NCI-H82 (cell line): ENCODE data around the gene FAF1.
A peak's percentile ranks its signal among the peaks of the same experiment; 100 is the strongest.
"Not testable (repeated sequence)": the region's sequence is repeated elsewhere in the genome, so short reads cannot be mapped to it uniquely, and the experiment has no call there.

Experiments
- DNase-seq: peaks from one replicate; lab custom pipeline; 2025; lab: John Stamatoyannopoulos, UW

The FAF1 gene

DNA sequence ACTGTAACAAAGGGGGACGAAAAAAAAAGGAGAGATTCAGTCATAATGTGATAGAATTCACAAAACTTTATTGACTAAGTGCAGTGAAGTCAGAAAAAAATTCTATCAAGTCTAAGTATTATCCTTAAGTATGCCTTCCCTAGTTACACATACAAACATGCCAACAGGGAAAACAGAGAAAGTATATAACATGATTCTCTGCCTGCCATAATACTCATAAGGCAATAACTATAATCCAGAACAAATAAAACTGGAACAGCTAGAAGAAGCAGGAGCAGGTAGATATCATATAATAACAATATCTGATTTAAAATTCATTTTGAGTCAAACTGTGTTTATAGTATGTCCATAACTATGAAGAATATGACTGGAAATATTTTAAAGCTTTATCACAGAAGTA, 184.3 kb downstream of the FAF1 start:
- no peak for DNase-seq

DNA sequence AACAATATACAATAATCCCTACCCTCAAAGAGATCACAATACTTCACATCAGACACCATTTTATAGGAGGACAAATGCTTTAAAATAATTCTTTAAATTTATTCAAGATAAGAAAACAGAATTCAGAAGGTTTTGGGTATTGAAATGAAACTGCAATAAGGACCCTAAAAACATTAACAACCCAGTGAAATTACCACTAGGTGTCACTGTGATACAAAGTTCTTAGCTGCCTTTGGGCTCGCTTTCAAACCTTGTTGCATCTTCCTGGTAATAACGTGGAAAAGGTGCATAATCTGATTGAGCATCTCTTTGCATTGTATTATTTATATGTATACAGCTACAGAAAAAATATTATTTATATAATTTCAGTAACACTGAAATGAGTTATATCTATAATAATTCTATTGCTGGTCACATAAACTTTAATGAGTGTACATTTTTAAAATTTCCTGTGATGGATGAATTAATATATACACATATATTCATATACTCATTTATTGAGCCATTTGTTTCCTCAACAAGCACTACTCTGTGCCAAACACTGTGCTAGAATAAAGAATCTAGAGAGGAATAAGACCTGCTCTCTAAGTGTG, 185.2 kb downstream of the FAF1 start:
- peak; percentile 83 for DNase-seq

DNA sequence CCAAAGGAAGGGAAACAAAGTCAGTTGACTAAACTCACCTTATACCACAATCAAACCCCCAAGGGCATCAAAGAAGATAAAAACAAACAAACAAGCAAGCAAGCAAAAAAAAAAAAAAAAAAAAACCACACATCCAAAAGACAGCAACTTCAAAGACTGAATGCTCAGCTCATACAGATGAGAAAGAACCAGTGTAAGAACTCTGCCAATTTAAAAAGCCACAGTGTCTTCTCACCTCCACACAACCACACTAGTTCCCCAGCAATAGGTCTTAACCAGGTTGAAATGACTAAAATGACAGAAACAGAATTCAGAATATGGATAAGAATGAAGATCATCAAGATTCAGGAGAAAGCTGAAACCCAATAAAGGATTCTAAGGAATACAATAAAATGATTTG, 193.4 kb downstream of the FAF1 start:
- DNase-seq, result no peak

DNA sequence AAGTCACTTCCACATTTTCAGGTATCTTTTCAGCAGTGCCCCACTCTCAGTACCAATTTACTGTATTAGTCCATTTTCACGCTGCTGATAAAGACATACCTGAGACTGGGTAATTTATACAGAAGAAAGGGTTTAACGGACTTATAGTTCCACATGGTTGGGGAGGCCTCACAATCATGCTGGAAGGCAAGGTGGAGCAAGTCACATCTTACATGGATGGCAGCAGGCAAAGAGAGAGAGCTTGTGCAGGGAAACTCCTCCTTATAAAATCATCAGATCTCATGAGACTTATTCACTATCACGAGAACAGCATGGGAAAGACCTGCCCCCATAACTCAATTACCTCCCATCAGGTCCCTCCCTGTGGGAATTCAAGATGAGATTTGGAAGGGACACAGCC, 203.5 kb downstream of the FAF1 start:
- DNase-seq, result not testable (repeated sequence)

DNA sequence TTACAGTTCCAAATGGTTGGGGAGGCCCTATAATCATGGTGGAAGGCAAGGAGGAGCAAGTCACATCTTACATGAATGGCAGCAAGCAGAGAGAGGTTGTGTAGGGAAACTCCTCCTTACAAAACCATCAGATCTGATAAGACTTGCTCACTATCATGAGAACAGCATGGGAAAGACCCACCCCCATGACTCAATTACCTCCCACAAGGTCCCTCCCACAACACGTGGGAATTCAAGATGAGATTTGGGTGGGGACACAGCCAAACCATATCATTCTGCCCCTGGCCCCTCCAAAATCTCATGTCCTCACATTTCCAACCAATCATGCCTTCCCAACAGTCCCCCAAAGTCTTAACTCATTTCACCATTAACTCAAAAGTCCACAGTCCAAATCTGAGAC, 205.3 kb downstream of the FAF1 start:
- DNase-seq, result not testable (repeated sequence)

DNA sequence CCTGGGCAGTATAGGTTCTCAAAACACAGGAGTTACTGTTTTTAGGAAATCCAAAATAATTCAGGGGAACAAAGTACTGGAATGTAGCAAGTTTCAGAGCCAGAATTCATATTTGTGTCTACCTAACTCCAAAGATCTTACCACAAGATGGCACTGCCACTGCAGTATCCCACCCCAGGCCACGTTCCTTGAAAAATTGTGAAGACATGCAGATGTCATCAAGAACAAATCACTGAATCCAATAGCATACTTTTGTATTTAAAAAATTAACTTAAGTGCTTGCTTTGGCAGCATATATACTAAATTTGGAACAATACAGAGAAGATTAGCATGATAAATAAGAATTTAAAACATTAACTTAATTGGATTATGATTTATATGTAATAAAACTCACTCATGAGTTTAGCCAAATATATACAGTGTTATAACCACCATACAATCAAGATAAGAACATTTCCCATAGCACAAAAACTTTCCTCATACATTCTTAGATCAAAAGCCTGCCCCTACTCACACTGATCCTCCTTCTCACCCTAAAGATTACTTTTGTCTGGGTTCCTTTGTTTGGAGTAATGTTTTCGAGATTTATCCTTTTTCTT, 209.9 kb downstream of the FAF1 start:
- peak; percentile 41 for DNase-seq

DNA sequence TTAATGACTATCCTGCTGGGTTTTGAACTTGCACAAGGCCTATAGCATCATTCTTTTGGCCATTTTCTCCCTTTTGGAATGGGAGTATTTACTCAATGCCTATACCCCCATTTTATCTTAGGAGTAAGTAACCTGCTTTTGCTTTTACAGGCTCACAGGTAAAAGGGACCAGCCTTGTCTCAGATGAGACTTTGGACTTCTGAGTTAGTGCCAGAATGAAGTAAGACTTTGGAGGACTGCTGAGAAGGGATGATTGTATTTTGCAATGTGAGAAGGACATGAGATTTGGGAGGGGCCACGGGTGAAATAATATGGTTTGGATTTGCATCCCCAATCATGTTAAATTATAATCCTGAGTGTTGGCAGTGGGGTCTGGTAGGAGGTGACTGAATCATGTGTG, 212.7 kb downstream of the FAF1 start:
- no peak for DNase-seq

DNA sequence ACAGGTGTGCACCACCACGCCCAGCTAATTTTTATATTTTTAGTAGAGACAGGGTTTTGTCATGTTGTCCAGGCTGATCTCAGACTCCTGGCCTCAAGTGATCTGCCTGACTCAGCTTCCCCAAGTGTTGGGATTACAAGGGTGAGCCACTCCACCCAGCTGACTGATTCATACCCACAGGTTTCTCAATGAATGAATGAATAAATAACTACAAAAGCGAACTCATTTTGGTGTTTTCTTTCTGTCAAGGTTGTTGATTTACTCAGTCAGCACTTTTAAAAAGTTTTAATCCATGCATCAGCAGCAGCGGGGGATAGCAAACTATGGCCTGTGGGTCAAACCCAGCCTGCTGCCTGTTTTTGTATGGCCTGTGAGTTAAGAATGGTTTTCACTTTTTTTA, 217.5 kb downstream of the FAF1 start:
- no peak for DNase-seq

DNA sequence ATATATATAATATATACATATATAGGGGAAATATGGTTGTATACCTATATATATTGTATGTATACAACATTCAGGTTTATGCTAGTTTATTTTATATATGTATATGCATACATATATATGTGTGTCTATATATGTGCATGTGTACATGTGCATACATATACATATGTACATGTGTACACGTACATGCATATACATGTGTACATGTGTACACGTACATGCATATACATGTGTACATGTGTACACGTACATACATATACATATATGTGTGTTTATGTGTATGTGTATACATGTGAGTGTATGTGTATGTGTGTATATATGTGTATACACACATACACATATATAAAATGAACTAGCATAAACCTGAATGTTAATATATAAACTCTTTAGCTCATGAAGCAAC, 220.9 kb downstream of the FAF1 start:
- no peak for DNase-seq

DNA sequence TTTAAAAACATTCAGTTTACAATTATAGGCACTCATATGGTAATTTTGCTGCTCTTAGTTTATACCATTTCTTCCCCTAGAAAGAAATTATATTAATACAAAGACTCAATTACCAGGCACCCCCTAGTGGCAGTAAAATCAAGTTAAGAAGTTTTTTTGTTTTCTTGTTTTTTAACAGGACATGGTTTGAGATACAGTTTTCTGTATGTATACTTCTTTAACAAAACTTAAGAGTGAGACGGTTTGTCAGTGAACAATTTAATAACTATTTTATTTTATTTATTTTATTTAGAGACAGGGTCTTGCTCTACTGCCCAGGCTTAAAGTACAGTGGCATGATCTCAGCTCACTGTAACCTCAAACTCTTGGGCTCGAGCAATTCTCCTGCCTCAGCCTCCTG, 224.6 kb downstream of the FAF1 start:
- DNase-seq, result peak; percentile 23

DNA sequence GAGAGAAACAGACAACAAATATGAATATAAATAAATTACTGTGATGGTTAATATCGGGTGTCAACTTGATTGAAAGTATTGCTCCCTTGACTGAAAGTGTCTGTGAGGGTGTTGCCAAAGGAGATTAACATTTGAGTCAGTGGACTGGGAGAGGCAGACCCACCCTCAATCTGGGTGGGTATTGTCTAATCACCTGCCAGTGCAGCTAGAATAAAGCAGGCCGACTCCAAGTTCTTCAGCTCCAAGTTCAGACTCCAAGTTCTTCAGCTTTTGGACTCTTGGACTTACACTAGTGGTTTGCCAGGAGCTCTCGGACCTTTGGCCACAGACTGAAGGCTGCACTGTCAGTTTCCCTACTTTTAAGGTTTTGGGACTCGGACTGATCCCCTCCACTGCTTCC, 232.5 kb downstream of the FAF1 start:
- not testable (repeated sequence) for DNase-seq

DNA sequence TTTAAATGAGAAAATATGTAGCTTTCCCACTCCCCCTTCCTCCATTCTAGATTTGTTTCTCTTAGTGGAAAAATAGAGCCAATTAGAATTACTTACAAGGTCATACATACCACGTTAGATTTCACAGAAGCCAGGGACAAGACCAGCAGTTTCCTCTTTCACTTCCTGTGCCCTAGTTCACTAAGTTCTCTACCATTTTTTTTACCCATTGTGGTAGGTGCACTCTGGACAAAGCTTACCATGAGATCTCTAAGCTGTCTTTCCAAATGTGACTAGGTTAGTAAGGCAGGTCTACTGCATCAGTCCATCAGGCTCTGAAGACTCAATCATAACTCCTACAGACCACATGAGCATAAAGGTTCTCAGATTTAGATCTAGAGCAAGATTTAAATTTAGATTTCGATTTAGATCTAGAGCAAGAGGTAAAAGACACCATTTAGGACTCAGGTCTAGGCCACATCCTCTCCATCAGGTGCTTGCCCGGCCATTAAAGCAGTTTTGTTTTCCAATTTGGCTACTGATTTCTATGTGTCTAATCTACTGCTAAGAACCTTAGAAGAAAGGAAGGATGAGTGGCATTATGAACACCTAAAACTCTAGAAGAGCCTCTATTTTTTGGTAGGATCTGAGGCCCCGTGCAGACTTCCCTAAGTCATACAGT, 235.3 kb downstream of the FAF1 start:
- no peak for DNase-seq

DNA sequence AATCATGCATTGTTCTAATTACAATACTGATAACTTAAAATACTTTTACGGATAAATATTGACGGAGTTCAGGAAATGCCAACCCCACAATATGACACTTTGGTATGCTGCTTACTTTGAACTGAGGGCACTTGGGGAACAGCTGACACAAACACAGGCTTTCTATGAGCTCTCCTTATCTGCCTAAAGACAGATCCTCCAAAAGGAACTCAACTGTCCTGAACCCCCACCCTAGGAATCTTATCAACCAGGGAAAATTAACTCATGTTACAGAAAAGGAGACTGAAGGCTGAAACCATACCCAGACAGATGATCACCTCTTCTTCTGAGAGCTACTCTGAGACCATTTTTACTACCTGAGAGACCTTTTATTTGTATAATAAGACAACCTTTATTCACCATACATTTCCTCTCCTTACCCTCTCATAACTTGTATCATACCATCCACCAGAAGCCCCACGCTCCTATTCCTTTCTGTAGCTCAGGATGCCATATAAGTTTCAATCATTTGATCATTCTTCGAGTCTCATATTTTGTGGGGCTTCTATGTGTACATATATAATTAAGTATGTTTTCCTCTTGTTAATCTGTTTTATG, 239.5 kb downstream of the FAF1 start:
- DNase-seq, result no peak

DNA sequence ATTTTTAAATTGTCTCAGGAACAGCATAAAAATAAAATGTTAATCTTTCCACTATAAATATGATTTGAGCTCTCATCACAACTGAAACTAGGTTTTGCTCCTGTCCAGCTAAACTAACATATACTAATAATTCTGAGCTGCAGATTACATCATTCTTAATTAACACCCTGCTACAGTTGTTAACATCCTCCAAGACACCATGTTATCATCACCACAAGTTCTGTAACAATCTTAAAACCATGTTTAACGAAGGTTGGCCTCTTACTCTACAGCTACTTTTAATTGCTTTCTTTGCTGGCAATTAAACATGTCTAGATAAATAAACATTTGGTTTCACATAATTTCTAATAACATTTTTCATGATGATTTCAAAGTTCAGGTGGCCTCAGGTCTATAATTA, 240.9 kb downstream of the FAF1 start:
- DNase-seq, result no peak

DNA sequence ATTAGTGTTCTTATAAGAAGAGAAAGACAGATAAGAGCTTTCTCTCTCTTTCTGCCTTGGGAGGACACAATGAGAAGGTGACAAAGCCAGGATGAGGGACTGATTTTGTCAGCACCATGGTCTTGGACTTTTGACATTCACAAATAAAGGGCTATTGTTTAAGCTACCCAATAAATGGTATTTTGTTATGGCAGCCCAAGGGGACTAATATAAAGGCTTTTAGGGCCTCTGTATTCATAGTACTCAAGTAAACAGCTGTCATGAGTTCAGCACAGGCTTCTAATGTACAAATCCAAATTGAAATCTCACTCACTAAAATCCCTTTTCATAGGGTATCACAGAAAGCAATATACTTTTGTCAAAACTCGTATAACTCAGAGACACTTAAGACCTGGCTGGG, 242.7 kb downstream of the FAF1 start:
- DNase-seq, result no peak

DNA sequence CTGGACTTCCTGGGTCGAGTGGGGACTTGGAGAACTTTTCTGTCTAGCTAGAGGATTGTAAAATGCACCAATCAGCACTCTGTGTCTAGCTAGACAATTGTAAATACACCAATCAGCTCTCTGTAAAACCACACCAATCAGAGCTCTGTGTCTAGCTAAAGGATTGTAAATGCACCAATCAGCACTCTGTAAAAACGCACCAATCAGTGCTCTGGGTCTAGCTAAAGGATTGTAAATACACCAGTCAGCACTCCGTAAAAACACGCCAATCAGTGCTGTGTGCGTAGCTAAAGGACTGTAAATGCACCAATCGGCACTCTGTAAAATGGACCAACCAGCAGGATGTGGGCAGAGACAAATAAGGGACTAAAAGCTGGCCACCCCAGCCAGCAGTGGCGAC, 243.6 kb downstream of the FAF1 start:
- not testable (repeated sequence) for DNase-seq

DNA sequence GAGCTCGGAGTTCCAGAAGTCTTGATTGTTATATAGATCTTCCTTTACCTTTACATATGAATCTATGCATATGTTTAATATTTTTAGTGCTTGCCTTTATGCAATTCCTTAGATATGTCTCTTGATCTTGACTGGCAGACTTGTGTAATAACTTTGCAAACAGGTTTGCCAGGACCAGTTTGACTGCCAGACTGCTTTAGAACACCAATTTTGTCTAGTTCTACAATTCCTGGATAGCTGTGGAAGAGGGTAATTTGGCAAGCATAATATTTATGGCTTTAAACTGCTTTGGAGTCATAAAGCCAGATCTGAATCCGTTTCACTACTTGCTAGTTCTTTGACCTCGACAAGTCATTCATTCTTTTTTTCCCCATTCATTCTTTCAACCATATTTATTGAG, 250.0 kb downstream of the FAF1 start:
- DNase-seq, result no peak

DNA sequence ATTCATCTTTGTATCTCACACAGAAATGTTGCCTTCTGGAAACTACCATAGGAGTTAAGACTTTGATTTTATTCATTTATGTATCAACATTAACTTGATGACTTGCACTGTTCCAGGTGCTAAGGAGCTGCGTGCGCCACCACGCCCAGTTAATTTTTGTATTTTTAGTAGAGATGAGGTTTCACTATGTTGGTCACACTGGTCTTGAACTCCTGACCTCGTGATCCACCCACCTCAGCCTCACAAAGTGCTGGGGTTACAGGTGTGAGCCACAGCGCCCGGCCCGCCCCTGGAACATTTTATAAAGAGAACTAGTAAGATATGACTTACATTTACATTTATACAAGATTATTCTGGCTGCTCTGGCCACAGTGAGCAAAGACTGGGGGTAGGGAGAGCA, 252.2 kb downstream of the FAF1 start:
- no peak for DNase-seq

DNA sequence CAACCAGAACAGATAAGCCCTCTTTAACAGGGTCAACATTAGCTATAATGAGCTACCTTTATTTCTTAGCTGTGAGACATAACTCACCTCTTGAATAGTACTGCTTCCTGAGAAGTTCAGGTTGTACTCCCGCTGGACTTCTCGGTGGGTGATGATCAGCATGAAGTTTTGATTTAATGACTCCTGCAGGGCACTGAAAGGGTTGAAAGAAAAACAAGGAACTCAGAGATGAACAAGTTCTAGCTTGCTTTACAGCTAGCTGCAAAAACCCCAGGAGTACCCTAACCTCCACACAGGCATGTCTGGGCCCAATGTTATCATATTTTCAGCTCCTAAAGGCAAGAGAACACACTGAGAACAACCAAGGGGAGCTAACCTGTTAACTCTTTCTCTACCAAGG, 254.4 kb downstream of the FAF1 start:
- no peak for DNase-seq

DNA sequence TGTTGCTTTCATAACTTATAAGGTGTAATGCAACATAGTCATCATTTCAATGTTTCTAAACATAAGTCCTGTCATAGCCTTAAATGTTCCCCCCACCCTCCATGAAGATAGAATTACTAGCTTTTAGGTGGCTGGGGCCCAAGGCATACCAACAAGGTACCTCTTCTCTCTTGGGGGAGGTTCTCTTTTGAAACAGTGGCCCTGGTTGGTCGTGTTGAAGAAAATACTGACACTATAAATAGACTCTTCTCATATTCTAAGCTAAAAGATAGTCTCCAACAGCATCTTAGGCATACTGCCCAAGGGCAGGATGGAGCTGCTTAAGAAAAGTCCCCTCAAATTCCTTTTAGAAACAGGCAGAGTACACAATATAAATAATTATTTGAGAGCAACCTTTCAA, 255.0 kb downstream of the FAF1 start:
- no peak for DNase-seq

DNA sequence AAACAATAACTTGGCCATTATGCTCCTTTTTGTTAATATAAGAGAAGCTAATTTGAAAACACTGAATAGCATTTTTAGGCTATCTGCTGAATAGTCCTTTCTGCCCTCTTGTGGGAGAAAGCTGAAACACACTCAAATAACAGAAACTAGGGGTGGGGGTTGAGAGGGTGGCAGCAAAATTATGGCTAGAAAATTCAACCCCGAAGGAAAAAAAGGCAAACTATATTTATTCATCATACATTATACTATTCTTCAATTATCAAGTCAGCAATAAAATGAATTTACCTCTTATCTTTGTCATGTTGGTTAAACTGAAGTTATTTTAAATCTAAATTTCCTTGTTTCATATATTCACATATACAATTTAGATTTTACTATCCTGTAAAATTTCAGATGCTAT, 255.9 kb downstream of the FAF1 start:
- DNase-seq, result peak; percentile 61

DNA sequence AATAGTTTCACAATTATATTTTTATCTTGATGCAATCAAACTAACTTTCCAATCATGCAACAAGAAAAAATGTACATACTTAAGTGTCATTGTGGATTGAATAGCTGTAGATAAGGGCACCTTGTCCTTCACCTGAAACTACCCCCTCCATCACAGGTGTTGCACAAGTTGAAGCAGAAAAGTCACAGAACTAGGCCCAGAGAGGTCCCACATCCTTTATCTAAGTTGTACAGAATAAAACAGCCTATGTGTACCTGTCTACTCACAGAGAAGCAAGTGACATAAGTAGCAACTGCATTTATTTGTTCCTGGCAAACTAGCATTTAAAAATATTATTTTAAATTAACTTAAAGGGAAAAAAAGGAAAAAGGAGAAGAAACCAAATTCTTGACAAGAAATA, 256.8 kb downstream of the FAF1 start:
- DNase-seq, result no peak

DNA sequence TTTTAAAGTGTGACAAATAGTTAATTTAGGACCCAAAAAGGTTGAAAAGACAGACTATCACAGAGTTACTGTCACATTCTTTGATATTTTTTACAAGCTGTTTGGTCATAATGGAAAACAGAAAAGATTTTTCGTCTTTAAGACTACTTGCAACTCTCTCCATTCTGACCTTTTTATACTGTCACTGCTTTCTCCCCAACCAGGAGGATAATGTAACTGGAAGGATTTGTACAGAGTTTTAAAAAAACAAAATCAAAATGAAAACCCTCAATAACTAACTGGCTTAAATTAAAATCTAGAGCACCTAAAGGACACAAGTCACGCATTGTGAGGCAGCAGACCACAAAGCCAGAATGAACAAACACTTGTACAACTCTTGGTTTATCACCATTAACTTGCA, 257.7 kb downstream of the FAF1 start:
- no peak for DNase-seq
